K562 (cell line): Measurements from ENCODE around the gene NOL4L. TPM values are rescaled to one million over a fixed set of nuclear protein-coding genes. Genes with fewer than 3 reads are reported as not detected.

ENCODE experiments used
- ELF1 ChIP-seq: fragments of 200-800 bp; sonication (Bioruptor generic); IDR thresholded peaks from 2 replicates; pipeline ENCODE4 v1.6.1; 2016; ENCODE audit warnings: missing genetic modification characterization, missing compliant biosample characterization
- HDAC6 ChIP-seq: IDR thresholded peaks from 2 replicates; pipeline ENCODE4 v1.6.1; 2012; ENCODE audit warnings: low read depth, mild to moderate bottlenecking, control low read depth, inconsistent platforms, low read length, moderate library complexity
- HDGF ChIP-seq: fragments of 450-650 bp; IDR thresholded peaks from 2 replicates; pipeline ENCODE4 v1.6.1; 2016
- HMG20A ChIP-seq: fragments of 450-650 bp; formaldehyde crosslinking; conservative IDR thresholded peaks from 2 replicates; pipeline ENCODE4 v1.4.0; 2020; ENCODE audit warnings: mild to moderate bottlenecking, mixed read lengths
- IRF9 ChIP-seq: fragments of 450-650 bp; IDR thresholded peaks from 2 replicates; pipeline ENCODE4 v1.6.1; 2016; ENCODE audit warnings: missing biosample characterization, missing genetic modification characterization
- MAX ChIP-seq: sonication (generic); formaldehyde crosslinking; IDR thresholded peaks from 2 replicates; pipeline ENCODE4 v1.9.0; 2022; ENCODE audit warnings: mild to moderate bottlenecking, missing genetic modification reagents
- MXD1 ChIP-seq: fragments of 250-450 bp; sonication (Bioruptor Pico); IDR thresholded peaks from 2 replicates; pipeline ENCODE4 v1.8.0; 2021; ENCODE audit warnings: borderline replicate concordance, mild to moderate bottlenecking, moderate library complexity; ENCODE audit not compliant: poor library complexity, severe bottlenecking
- NFE2 ChIP-seq: IDR thresholded peaks from 2 replicates; pipeline ENCODE4 v1.6.1; 2014; ENCODE audit warnings: antibody characterized with exemption, low read depth
- PHTF2 ChIP-seq: fragments of 250-450 bp; sonication (Bioruptor Pico); IDR thresholded peaks from 2 replicates; pipeline ENCODE4 v1.5.0; 2021; ENCODE audit warnings: mild to moderate bottlenecking
- PTTG1 ChIP-seq: fragments of 450-650 bp; IDR thresholded peaks from 2 replicates; pipeline ENCODE4 v1.6.1; 2016; ENCODE audit warnings: low read depth, mild to moderate bottlenecking, missing genetic modification characterization, missing compliant biosample characterization
- TBP ChIP-seq: optimal IDR thresholded peaks from 2 replicates; pipeline ENCODE3; 2011; ENCODE audit warnings: low read depth, low read length, improper control_type of control experiment
- YY1 ChIP-seq, 3 experiments: IDR thresholded peaks; 2 replicates each; pipeline ENCODE4 v1.6.1; 2011; ENCODE audit warnings: low read length in 2 of 3, mild to moderate bottlenecking in 2 of 3, moderate library complexity in 2 of 3, borderline replicate concordance in 1 of 3, control low read depth in 1 of 3, low read depth in 1 of 3; ENCODE audit not compliant: insufficient read depth in 3 of 3, insufficient replicate concordance in 2 of 3, control insufficient read depth in 1 of 3, insufficient read length in 1 of 3; ENCODE audit errors: extremely low read depth in 1 of 3
- ZNF311 ChIP-seq: fragments of 250-450 bp; sonication (Bioruptor Pico); IDR thresholded peaks from 2 replicates; pipeline ENCODE4 v1.4.0; 2020; ENCODE audit warnings: mild to moderate bottlenecking, moderate library complexity
- ZNF318 ChIP-seq, 2 experiments: fragments of 450-650 bp; IDR thresholded peaks; 2 replicates each; pipeline ENCODE4 v1.6.1; 2016; ENCODE audit warnings: mild to moderate bottlenecking in 2 of 2, borderline replicate concordance in 1 of 2, low read depth in 1 of 2, moderate library complexity in 1 of 2
- ZNF384 ChIP-seq: IDR thresholded peaks from 2 replicates; pipeline ENCODE4 v1.6.1; 2012; ENCODE audit warnings: low read depth, low read length, improper control_type of control experiment
- ZNF785 ChIP-seq: fragments of 250-450 bp; sonication (Bioruptor Pico); IDR thresholded peaks from 2 replicates; pipeline ENCODE4 v1.4.0; 2020; ENCODE audit warnings: mild to moderate bottlenecking
- polyA plus RNA-seq, 8 experiments: library from polyadenylated mRNA; depleted of rRNA in 4 of 8; stranded (reverse) in 5 of 8; unstranded in 3 of 8; fragments of >200 nt; fragmentation: Nextera tagmentation in 2 of 8; fragmentation: Illumina TruSeq in 1 of 8; extraction: Ambion mirVana in 2 of 8; extraction: Trizol in 1 of 8; gene quantifications; 2 replicates each; pipeline versions ENCODE4 v1.2.1 to v1.2.3, GENCODE V29; 2011 to 2014; ENCODE audit warnings: inconsistent platforms in 1 of 8, missing spikeins in 1 of 8
- total RNA-seq, 7 experiments: library from RNA; depleted of rRNA in 6 of 7; stranded (reverse); fragments of >200 nt in 6 of 7; fragmentation: Illumina TruSeq in 2 of 7; extraction: Trizol in 2 of 7; gene quantifications; 2 replicates each; pipeline versions ENCODE4 v1.2.1 to v1.2.3, GENCODE V29; 2011 to 2021; ENCODE audit warnings: low replicate concordance in 1 of 7

The NOL4L gene
- total and polyA plus RNA-seq, 9 of the 15 experiments (the other 6 are each of a cell fraction or from before 2014, with no cell fraction given): 5.1 to 36.2 (median 13.6) TPM

- no peak for TF ChIP-seq HDAC6
- TF ChIP-seq ZNF318 (IDR thresholded peaks at IDR 0.05; ENCODE audit: borderline replicate concordance in 1 of 2, low read depth in 1 of 2): no peak
- TF ChIP-seq MAX (CRISPR knock-in tag): no peak
- no peak for TF ChIP-seq PHTF2 (CRISPR knock-in tag)
- no peak for TF ChIP-seq HDGF
- no peak for TF ChIP-seq TBP
- TF ChIP-seq ZNF384: no peak
- TF ChIP-seq IRF9 (tag): no peak
- peak in 2 of 3 experiments; percentile 21 to 58 for TF ChIP-seq YY1 (IDR thresholded peaks at IDR 0.05; ENCODE audit: borderline replicate concordance in 1 of 3, control insufficient read depth in 1 of 3, extremely low read depth in 1 of 3, insufficient read depth in 3 of 3, insufficient read length in 1 of 3, insufficient replicate concordance in 2 of 3, low read depth in 1 of 3, low read length in 2 of 3)
- TF ChIP-seq MXD1 (CRISPR knock-in tag): no peak
- TF ChIP-seq ZNF785 (CRISPR knock-in tag): no peak
- TF ChIP-seq PTTG1: no peak
- no peak for TF ChIP-seq HMG20A (CRISPR knock-in tag)
- TF ChIP-seq ELF1 (tag): no peak
- TF ChIP-seq ZNF311: no peak
- no peak for TF ChIP-seq NFE2
Measured at GRCh38 chr20:32582659-32583580, 2.2 kb downstream of the NOL4L start (continued).
